ENCODE measurements around the gene GLCE.
"Not testable (repeated sequence)": the region's sequence is repeated elsewhere in the genome, so short reads cannot be mapped to it uniquely, and the experiment has no call there.

GLCE gene

DNA sequence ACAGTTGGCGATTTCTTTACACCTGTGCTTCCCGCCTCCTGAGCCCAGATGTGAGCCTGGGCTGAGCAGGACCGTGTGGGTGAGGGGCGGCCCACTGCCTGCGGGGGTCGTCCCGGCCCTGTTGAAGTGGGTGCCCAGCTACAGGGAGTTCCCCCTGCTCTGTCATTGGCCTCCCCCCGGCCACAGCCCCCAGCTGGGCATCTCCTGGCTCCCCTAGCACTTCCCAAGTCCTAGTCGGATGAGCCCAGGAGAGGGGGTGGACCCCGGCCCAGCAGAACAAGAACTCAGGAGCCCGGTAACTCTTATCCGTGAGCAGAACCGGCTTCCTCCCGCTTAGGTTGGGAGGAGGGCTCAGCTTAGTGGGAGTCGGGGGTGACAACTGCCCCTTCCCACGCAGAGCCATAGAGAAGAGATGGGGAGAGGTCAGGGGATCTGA is 139.0 kb downstream of the GLCE start:
- DNase-seq (ENCODE audit: low read depth): no peak

DNA sequence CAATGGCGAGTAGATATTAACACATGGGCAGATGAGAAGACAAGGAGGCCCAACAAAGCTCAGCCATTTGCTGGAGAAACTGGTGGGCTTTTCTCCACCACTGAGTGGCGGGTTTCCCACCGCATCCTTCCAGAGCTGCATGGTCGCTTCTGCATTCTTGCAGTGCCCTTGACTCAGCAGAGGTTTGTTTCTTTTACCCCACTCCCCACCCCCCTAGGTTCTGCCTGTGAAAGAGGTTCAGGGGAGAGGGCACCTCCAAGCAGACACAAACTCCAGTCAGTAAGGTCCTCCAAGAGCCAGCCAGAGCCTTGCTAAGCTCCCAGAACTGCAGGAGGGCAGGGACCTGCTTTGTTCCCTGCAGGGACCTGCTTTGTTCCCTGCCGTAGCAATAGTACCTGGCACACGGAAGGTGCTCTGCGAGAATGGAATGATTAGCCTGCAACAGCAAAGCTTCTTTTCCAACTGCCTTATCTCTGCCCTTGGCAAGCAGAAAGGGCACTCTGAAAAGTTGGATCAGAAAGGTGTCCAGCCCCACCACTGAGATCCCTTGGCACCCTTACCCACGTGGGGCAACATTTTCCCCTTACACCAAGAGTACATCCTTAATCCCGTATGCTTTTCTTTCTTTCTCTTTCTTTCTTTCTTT is 139.6 kb downstream of the GLCE start:
- DNase-seq (ENCODE audit: low read depth): no peak

DNA sequence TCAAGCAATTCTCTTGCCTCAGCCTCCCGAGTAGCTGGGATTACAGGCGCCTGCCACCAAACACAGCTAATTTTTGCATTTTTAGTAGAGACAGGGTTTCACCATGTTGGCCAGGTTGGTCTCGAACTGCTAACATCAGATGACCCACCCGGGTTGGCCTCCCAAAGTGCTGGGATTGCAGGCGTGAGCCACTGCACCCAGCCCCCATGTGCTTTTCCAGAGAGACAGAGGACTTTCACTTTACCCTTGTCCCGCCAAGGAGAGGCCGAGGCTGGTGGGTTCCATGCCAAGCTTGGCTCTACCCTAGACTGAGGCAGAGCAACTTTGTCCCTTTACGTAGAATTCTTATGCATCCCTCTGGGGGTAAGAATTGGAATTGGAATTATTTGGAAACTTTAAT is 140.7 kb downstream of the GLCE start:
- not testable (repeated sequence) for DNase-seq (ENCODE audit: low read depth)

DNA sequence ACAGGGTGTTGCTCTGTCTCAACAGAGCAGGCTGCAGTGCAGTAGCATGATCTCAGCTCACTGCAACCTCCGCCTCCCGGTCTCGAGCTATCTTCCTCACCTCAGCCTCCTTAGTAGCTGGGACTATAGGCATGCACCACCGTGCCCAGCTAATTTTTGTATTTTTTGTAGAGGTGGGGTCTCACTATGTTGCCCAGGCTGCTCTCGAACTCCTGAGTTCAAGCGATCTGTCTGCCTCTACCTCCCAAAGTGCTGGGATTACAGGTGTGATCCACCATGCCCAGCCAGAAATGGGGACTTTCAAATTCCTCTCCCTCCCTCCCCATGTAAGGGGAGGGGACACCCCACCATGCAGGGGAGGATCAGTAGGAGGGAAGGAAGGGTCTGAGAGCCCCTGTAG is 141.7 kb downstream of the GLCE start:
- DNase-seq (ENCODE audit: low read depth): not testable (repeated sequence)

DNA sequence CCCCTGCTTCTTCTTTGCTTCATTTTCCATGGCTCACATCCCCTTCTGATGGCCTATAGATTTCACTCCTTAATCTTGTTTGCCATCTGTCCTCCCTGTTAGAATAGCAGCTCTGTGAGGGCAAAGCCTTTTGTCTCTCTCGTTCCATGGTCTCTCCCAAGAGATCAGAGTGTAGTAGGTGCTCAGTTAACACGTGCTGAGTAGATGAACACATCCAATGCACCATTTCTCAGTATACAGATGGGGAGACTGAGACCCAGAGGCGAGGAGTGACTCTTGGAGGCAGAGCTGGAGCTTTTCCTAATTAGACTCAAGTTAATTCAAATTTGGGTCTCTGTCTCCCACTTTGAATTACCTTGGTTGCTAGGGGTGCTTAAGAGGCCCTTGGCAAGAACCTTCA is 142.5 kb downstream of the GLCE start:
- DNase-seq (ENCODE audit: low read depth): no peak

DNA sequence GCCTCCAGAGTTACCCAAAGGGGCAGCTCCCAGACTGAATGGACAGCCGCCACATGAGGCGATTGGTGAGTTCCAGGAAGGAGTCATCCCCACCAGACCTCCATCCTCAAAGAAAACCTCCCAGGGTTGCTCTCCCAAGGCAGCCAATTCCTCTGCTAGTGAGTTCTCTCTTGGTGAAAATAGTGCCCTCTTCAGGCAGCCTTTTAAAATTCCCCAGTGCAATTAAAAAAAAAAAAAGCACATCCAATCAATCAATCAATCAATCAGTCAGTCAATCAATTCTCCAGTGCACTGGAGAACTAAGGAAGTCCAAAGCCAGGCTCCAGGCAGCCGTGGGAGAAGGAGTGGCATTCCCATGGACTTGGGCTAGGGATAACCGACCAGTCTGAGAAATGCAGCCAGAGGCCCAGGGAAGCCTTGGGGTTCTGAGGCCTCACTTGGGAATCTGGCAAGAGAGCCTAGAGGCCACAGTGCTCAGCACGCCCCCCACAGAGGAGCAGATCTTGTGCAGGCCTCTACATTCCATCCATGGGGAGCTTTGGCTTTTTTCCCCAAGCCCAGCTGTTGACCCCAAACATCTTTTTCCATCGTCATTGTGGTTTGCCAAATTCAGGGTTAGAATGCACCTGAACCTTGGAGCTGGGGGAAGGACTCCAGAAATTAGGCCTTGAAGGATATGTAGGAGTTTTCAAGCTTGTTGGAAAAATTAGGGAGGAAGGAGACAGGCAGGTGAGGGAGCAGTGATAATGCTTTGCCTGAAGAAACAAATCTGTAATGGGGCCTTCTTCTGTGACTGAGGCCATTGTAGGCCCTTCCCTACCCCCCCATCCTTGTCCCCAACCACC is 143.1 kb downstream of the GLCE start:
- DNase-seq (ENCODE audit: low read depth): no peak

DNA sequence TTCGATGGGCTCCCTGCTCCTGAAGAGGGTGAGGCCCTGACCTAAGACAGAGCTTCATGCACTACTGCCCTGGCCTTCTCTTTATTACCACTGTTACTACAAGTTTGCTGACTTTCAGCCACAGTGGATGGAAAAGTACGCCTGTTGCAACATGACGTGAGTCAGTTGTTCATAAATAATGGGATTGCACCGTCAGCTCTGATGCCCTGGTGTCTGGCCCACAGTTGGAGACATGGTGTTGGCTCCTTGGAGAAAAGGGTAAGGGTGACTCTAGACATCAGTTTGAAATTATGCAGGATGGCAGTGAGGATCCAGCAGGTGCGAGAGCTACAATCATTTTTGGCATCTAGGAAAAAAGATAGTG is 143.7 kb downstream of the GLCE start:
- no peak for DNase-seq (ENCODE audit: low read depth)

DNA sequence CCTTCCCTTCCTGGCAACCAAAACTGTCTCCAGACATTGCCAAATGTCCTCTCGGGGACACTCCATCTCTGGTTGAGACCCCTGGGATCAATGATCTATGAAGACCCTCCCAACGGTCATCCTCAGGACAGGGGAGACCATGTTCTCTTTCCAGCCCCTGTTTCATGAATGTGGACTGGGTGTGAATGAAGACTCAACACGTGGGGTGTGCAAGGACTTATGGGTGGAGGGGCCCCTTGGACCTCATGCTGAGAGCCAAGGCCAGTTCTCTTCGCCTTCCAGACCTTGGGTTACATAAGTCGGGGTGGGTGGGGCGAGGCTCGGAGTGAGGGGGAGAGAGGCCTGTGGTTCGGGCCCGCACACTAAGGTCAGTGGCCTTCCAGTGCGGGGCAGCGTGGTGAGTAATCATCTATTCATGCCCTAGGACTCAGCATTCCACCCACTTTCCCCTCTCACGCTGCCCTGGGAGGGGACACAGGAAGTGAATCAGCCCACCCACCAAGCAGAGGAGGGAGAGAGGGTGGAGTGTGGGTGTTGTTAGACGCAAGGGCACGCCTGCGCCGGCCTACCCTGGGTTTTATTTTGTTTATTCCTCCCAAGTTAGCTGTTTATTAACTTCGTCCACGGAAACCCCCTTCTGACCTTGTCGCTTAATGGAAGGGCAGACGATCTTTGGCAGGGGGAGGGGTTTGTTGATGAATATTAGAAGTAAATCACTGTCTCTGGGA is 144.9 kb downstream of the GLCE start:
- DNase-seq (ENCODE audit: low read depth): no peak

DNA sequence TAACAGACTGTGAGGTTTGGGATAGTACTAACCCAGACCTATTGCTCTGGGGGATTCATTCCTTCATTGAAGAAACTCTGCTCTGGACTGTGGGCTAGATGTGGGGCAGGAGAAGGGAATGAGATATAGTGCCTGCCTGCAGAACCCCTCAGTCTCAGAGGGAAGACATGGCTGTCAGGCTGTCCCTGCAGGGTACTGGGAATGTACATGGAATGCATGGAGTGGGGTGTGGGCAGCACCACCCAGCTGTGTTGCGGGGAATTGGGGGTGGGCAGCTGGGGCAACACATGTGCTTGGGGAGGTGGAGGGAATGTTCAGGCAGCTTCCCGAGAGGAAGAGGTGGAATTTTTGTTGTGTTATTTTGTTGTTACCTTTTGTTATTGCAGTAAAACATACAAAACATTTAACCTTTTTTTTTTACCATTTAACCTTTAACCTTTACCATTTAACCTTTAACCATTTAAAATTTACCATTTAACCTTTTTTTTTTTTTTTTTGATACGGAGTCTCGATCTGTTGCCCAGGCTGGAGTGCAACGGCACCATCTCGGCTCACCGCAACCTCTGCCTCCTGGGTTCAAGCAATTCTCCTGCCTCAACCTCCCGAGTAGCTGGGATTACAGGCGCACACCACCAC is 145.6 kb downstream of the GLCE start:
- DNase-seq (ENCODE audit: low read depth): no peak

DNA sequence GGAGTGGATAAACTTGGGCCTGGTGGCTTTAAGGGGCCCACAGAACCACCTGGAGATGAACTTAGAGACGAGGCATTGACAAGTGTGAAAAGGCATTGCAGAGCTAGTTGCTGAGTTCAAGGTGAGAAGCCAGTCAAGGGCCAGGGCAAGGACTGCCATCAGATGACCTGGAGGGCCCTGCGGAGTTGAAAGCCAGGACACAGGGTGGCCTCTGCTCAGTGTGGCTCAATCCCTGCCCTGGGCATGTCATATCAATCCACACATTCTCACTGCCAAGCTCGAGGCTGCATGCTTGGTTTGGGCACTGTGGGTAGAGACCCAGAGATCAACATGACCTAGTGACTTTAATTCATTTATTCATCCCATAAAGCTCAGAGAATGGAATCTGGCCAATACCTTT is 147.5 kb downstream of the GLCE start:
- DNase-seq (ENCODE audit: low read depth): no peak

DNA sequence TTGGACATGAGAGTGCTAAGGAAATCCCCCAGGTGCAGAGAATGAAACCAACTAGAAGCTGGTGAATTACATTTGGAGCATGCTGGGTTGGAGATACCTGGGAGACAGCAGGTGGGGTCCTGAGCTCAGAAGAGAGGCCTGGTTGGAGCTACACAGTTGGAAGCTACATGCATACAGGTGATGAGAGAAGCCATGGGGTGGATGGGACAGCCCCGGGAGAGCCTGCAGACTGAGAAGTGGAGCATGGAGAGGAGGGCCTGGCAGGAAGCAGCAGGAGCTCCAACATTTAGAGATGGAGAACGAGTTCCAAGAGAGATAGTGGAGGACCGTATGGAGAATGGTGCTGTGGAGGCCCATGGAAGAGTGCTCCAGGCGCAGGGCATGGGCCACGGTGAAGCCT is 148.5 kb downstream of the GLCE start:
- DNase-seq (ENCODE audit: low read depth): no peak

DNA sequence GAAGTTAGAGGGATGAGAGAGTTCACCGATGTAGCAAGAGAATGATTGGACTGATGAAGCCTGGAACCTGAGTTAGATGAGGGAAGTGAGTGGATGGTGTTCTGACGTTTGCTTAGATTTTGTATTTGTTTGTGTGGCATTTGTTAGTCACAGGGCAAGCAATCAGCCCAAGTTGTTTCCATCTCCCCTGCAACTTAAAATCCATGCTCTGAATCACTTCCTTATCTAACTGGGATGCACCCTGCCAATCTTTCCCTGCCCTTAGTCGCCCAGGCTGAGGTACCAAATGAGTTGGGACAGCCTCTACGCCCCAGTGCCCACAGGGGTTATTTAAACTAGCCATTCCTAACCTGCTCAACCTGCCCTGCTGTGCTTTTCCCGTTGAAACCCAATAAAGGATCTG is 150.9 kb downstream of the GLCE start:
- DNase-seq (ENCODE audit: low read depth): no peak

DNA sequence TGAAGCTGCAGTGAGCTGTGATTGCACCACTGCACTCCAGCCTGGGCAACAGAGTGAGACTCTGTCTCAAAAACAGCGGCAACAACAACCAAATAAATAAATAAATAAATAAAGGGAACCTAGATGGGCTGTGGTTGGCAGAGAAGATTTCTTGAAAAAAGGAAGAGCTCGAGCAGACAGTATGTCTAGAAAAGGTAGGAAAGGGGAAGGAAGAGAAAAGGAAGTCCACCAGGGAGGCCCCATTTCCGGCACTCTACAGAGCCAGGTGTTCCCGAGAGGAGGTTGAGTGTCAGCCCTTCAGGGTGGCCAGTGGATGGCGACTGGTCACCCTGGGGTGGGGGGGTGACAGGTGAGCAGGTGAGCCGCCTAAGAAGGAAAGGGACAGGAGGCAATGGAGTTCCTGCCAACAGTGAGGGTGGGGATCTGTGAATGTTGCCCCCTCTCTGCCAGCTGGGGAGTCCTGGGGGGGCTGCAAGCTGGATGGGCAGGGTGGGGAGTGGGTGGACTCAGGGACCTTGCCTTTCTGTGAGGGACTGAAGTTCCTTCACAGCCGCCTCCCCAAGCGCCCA is 153.1 kb downstream of the GLCE start:
- DNase-seq (ENCODE audit: low read depth): no peak

DNA sequence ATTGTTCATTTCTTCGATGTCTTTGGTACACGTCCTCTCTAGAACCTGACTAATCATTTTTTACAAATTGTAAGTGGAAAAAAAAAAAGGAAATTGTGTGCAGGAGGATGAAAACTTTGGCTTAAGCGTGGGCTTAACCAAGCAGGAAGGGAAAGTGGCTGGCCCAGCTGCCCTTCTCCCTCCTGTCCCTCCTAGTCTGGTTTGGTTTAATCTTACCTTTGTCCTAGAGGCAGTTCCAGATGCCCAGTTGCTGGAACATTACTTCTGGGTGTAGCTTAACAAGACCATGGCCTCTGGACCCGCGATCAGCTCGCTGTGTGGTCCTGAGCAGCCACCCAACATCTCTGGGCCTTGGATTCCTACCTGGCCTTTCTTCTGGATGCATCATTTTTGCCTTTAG is 153.7 kb downstream of the GLCE start:
- DNase-seq (ENCODE audit: low read depth): no peak

DNA sequence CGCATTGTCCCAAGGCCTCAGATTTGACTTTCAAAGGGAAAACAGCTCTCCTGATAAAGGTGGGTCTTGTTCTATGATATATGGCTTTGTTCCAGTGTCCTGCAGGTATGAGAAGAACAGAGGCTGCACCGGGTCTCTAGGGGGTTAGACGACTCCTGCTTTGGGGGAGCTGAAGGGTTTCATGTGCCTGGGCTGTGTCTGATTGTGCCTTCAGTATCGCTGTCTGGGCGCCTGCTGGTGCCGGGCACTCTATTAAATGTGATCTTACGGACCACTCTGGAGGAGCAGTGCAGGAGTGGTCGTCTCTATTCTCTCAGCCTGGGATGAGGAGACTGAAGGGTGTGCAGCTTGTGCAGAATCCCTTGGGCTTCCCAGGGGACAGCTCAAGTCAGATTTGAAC is 154.3 kb downstream of the GLCE start:
- DNase-seq (ENCODE audit: low read depth): no peak

DNA sequence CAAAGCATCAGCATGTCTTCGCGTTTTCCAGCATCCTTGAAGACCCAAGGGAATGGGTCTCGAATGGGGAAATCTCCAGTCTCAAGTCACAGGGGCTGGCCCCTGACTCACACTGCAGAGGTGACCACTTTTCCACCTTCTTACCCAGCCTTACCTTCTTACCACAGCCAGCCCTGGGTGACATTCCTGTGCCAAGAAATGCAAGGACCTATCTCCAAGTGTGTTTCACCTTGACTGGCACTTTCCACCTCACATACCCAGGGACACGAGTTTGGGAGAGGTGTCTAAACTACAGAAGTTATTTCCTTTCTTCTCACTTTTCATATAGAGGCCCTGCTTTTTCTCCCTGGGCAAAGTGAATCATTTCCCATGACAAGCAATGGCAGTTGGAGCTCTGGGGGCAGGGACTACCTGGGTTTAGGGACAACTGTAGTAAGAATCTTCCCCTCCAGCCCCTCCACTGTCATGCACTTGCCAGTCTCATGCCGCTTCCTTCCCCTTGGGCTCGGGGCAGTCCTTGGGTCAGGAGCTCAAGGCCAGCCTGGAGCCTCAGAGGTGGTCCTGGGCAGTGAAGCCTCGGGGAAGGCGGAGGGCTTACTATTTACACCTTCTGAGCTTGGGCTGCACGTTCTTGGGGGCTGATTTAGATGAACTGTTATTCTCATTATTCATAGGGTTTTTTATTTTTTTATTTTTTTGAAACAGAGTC is 155.1 kb downstream of the GLCE start:
- no peak for DNase-seq (ENCODE audit: low read depth)

DNA sequence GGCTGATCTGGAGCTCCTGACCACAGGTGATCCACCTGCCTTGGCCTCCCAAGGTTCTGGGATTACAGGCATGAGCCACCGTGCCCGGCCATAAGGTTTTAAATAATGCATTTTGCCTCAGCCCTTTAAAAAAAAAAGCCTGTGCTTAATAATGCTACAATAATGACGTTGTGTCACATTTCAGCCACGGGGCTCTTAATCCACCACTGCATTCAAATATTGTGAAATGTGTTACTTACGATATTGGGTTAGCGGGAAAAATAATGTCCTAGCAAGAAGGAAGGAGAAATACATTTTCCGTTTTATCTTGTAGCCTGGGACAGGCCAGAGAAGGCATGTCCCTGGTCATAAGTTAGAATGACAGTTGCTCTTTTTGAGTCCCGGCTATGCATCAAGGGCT is 155.9 kb downstream of the GLCE start:
- no peak for DNase-seq (ENCODE audit: low read depth)

DNA sequence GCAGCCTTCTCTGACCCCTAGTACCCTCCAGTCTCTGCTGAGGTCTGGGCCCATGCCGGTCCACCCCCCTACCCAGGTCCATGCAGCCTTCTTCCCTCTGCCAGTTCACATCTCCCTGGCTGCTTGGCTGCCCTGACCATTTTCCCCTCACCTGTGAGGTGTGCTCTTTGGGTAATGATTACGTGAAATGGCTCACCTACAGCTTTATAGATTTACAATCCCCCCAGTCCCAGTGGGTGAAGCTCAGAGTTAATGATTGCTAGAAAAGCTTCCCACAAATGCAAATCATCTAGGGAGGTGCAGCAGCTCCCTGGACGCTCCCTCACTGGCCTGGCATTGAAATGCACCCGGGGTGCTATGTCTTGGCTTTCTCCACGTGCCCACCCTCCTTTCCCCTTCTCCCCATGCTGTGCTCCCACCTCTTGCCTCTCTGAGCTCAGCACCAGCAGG is 157.0 kb downstream of the GLCE start:
- no peak for DNase-seq (ENCODE audit: low read depth)

DNA sequence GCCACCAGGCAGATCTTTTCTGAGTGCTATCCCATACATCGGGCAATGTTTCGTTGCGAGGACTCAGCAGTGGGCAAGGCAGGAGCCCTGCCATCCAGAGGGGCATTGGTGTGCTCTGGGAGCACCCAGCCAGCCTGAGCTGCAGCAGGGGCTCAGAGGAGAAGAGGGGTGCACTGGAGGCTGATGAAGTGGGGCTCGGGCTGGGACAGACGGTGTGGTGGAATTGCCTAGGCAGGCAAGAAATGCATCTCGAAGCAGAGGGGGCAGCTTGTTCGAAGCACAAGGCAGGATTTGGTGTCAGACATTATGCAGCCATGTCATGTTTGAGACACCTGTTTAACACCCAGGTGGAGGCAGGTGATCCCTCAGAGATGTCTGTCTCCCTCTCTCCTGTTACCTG is 157.6 kb downstream of the GLCE start:
- no peak for DNase-seq (ENCODE audit: low read depth)

DNA sequence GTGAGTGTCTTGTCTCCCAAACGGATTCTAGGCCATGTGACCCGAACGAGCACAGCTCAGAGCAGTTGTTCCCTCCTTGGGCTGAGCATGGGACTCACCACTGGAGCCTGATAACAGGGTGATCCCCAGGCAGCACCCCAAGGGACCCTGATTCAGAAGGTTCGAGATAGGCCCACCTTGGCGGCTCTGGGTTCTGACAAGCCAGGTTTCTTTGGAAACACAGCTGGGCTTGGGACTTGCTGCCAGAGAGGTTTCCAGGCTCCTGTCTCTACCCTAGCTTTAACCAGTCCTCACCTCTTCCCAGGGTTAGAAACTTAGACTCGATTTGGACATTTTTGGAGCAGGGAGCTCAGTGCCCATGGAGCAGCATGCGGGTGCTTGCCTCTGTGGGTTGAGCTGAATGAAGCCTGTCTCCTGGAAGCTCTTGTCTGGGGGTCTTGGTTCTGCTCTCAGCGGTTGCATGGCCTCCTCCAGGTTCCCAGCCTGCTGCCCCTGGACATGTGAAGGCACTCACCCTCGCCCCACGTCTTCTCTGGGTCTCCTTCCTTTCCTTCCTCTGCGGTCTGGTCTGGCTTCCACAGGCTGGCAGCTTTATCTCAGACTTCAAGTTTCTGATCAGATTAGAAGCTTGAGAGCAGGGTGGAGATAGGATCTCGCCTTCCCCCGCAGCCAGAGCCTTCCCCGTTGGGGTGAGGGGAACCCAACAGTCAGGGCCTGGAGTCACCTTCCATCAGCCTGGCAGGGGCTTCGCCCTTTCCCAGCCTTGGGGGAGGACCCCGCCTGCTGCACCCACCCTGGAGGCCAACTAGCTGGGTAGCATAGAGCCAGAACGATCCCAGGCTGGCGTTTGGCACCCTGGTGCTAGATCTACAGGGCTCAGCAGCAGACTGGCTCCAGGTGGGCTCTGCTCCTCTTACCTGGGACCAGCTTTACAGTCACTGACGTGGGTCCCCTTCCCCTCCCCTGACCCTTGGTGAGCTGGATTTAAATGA is 159.2 kb downstream of the GLCE start:
- no peak for DNase-seq (ENCODE audit: low read depth)
